PFSK-1 (cell line): ENCODE results near the gene PPP4C.

ENCODE experiments used
- FOXP2 ChIP-seq: optimal IDR thresholded peaks from 2 replicates; pipeline ENCODE3; 2011; ENCODE audit warnings: borderline replicate concordance, control low read depth, inconsistent platforms; ENCODE audit not compliant: insufficient read depth; ENCODE audit errors: extremely low read length, extremely low read depth
- POLR2AphosphoS5 ChIP-seq: IDR thresholded peaks from 2 replicates; pipeline ENCODE4 v1.6.1; 2012; ENCODE audit warnings: low read depth, mild to moderate bottlenecking, control low read depth, low read length, moderate library complexity
- REST ChIP-seq, 2 experiments: IDR thresholded peaks; 2 replicates each; pipeline versions ENCODE4 v1.6.1 to v1.8.0; 2011 to 2012; ENCODE audit warnings: low read depth in 2 of 2, low read length in 2 of 2, control low read depth in 1 of 2, inconsistent platforms in 1 of 2, mild to moderate bottlenecking in 1 of 2, moderate library complexity in 1 of 2; ENCODE audit not compliant: insufficient read depth in 1 of 2
- SIN3A ChIP-seq: IDR thresholded peaks from 2 replicates; pipeline ENCODE4 v1.6.1; 2012; ENCODE audit warnings: mild to moderate bottlenecking, low read length, moderate library complexity, borderline replicate concordance; ENCODE audit not compliant: insufficient read depth
- TAF1 ChIP-seq: IDR thresholded peaks from 2 replicates; pipeline ENCODE4 v1.6.1; 2012; ENCODE audit warnings: low read length, control low read depth, borderline replicate concordance; ENCODE audit not compliant: insufficient read depth

The PPP4C gene

GRCh38 chr16:30121741-30122571 lies 46.2 kb downstream of the PPP4C start:
- TF ChIP-seq SIN3A (no peak), REST (IDR thresholded peaks at IDR 0.05; ENCODE audit: insufficient read depth in 1 of 2, low read depth in 2 of 2, low read length in 2 of 2) (no peak), FOXP2 (no peak), POLR2AphosphoS5 (no peak), TAF1 (no peak)

- TF ChIP-seq FOXP2 (no peak), TAF1 (no peak), SIN3A (no peak)
Observed at GRCh38 chr16:30122604-30123160, 46.9 kb downstream of the PPP4C start.

- TF ChIP-seq TAF1 (no peak), REST (IDR thresholded peaks at IDR 0.05; ENCODE audit: insufficient read depth in 1 of 2, low read depth in 2 of 2, low read length in 2 of 2) (no peak), FOXP2 (no peak), POLR2AphosphoS5 (no peak), SIN3A (no peak)
Observed at GRCh38 chr16:30124985-30125379, 49.2 kb downstream of the PPP4C start.

DNA sequence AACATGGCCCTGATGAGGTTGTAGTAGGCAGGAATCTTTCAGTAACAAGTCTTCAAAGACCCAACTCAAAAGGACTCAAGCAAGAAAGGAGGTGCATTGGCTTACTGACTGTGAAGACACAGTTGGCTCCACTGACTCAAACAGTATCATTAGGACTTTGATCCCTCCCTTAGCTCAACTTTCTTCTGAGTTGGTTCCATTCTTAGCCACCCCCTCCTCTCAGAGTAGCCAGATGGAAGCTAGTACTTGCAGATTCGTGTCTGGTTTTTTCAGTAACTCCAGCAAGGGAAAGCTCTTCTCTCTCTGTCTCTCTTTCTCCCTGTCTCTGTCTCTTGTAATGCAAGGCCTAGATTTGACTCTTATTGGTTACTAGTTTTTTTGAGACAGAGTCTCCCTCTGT lies 52.2 kb downstream of the PPP4C start:
- no peak for TF ChIP-seq REST (IDR thresholded peaks at IDR 0.05; ENCODE audit: insufficient read depth in 1 of 2, low read depth in 2 of 2, low read length in 2 of 2)
- no peak for TF ChIP-seq SIN3A
- TF ChIP-seq TAF1: no peak

GRCh38 chr16:30131869-30132475 lies 56.2 kb downstream of the PPP4C start:
- TF ChIP-seq REST (IDR thresholded peaks at IDR 0.05; ENCODE audit: insufficient read depth in 1 of 2, low read depth in 2 of 2, low read length in 2 of 2) (no peak), FOXP2 (no peak), TAF1 (no peak), POLR2AphosphoS5 (no peak), SIN3A (no peak)
